ENCODE results near the gene TRIM5.

- TF ChIP-seq, protein P1, sequence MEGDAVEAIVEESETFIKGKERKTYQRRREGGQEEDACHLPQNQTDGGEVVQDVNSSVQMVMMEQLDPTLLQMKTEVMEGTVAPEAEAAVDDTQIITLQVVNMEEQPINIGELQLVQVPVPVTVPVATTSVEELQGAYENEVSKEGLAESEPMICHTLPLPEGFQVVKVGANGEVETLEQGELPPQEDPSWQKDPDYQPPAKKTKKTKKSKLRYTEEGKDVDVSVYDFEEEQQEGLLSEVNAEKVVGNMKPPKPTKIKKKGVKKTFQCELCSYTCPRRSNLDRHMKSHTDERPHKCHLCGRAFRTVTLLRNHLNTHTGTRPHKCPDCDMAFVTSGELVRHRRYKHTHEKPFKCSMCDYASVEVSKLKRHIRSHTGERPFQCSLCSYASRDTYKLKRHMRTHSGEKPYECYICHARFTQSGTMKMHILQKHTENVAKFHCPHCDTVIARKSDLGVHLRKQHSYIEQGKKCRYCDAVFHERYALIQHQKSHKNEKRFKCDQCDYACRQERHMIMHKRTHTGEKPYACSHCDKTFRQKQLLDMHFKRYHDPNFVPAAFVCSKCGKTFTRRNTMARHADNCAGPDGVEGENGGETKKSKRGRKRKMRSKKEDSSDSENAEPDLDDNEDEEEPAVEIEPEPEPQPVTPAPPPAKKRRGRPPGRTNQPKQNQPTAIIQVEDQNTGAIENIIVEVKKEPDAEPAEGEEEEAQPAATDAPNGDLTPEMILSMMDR (IDR thresholded peaks at IDR 0.05) = no peak
- TF ChIP-seq NR3C1 (IDR thresholded peaks at IDR 0.05) (no peak), ATOH8 (CRISPR knock-in tag; IDR thresholded peaks at IDR 0.05; ENCODE audit: low read depth) (no peak), EHMT2 (IDR thresholded peaks at IDR 0.05; ENCODE audit: low read depth) (no peak), ZNF302 (CRISPR knock-in tag; IDR thresholded peaks at IDR 0.05) (no peak), HES2 (IDR thresholded peaks at IDR 0.05) (no peak), HOXA7 (CRISPR knock-in tag; IDR thresholded peaks at IDR 0.05) (no peak)
Observed at GRCh38 chr11:5701055-5701577, 16.2 kb upstream of the TRIM5 start.

Data from A549 (cell line).